ENCODE results near the gene PNPLA3. TPM values are rescaled to one million over a fixed set of nuclear protein-coding genes. Genes with fewer than 3 reads are reported as not detected.

Gene PNPLA3
- total RNA-seq, 1 donor from 2014 or later, result 18.3 TPM

DNA sequence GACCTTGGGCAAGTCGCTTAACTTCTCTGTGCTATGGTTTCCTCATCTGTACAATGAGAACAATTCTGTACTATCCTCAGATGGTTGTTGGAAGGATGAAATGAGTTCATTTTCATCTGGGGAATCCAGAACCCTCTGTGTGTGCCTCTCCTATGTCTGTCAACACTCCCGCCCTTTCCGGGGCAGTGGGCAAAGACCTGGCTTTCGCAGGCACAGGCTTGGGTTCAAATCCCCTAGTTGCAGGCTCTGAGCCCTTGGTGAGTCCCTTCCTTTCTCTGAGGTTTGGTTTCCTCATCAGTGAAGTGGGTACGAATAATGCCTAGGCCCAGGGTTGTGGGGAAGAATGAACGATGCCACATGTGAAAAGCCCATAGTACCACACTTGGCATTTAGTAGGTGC is 37.8 kb upstream of the PNPLA3 start:
- no peak overlapping the region for H3K27ac Mint-ChIP-seq (ENCODE audit: unreplicated experiment)
- peaks cover 11% of the 10 kb centered on the region for H3K27me3 Mint-ChIP-seq (ENCODE audit: unreplicated experiment)
- H3K4me3 Mint-ChIP-seq (ENCODE audit: unreplicated experiment), result no peak overlapping the region
- peaks cover 4% of the 10 kb centered on the region for H3K36me3 Mint-ChIP-seq (ENCODE audit: low read depth, unreplicated experiment)
- DNase-seq (ENCODE audit: low spot score), result no peak
- H3K4me1 Mint-ChIP-seq (ENCODE audit: unreplicated experiment), result peaks cover 3% of the 10 kb centered on the region
- H3K9me3 Mint-ChIP-seq (ENCODE audit: unreplicated experiment), result no peaks in the 10 kb centered on the region
- TF ChIP-seq, protein P1, sequence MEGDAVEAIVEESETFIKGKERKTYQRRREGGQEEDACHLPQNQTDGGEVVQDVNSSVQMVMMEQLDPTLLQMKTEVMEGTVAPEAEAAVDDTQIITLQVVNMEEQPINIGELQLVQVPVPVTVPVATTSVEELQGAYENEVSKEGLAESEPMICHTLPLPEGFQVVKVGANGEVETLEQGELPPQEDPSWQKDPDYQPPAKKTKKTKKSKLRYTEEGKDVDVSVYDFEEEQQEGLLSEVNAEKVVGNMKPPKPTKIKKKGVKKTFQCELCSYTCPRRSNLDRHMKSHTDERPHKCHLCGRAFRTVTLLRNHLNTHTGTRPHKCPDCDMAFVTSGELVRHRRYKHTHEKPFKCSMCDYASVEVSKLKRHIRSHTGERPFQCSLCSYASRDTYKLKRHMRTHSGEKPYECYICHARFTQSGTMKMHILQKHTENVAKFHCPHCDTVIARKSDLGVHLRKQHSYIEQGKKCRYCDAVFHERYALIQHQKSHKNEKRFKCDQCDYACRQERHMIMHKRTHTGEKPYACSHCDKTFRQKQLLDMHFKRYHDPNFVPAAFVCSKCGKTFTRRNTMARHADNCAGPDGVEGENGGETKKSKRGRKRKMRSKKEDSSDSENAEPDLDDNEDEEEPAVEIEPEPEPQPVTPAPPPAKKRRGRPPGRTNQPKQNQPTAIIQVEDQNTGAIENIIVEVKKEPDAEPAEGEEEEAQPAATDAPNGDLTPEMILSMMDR (IDR thresholded peaks at IDR 0.05; ENCODE audit: unreplicated experiment), result no peak

DNA sequence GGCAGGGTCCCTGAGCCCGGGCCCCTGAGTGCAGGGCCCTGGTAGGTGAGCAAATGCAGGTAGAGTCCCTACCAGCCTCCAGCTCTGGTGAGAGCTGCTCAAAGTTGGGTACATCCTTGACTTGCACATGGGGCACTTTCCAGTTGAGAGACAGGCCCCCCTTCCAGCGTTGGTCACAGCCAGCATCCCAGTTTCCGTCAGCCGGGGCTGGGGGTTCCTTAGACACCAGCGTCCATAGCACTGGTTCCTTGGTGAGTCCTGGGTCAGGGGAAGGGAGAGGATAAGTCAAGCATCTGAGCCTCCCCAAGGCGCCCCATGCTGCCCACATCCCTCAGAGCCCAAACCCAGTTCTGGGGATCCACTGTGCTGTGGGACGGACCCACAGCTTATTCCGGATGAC is 37.4 kb upstream of the PNPLA3 start:
- H3K36me3 Mint-ChIP-seq (ENCODE audit: low read depth, unreplicated experiment), result peaks cover 4% of the 10 kb centered on the region
- no peaks in the 10 kb centered on the region for H3K9me3 Mint-ChIP-seq (ENCODE audit: unreplicated experiment)
- H3K4me1 Mint-ChIP-seq (ENCODE audit: unreplicated experiment), result peaks cover 3% of the 10 kb centered on the region
- H3K4me3 Mint-ChIP-seq (ENCODE audit: unreplicated experiment), result no peak overlapping the region
- TF ChIP-seq, protein P1 (IDR thresholded peaks at IDR 0.05; ENCODE audit: unreplicated experiment), result no peak
- no peak overlapping the region for H3K27ac Mint-ChIP-seq (ENCODE audit: unreplicated experiment)
- H3K27me3 Mint-ChIP-seq (ENCODE audit: unreplicated experiment), result peaks cover 11% of the 10 kb centered on the region
- no peak for DNase-seq (ENCODE audit: low spot score)

DNA sequence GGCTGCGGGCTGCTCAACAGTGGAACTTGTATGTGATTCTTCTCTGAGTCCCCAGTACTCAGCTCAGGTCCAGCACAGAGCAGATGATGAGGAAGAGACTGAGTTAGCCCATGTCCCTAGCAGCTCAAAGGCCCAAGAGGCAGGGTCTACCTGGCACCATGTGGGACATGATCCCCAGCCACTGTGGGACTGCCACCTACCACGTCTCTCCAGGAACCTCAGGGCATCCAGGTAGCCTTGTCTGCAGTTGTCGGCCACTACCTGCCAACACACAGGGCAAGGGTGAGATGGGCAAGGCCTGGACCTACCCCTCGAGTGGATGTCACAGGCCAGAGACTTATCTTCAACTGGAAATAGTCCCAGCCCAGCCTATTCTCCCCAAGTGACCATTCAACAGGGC is 36.2 kb upstream of the PNPLA3 start:
- no peaks in the 10 kb centered on the region for H3K9me3 Mint-ChIP-seq (ENCODE audit: unreplicated experiment)
- H3K4me3 Mint-ChIP-seq (ENCODE audit: unreplicated experiment), result no peak overlapping the region
- peaks cover 3% of the 10 kb centered on the region for H3K36me3 Mint-ChIP-seq (ENCODE audit: low read depth, unreplicated experiment)
- H3K27me3 Mint-ChIP-seq (ENCODE audit: unreplicated experiment), result peaks cover 12% of the 10 kb centered on the region
- DNase-seq (ENCODE audit: low spot score), result no peak
- no peak overlapping the region for H3K27ac Mint-ChIP-seq (ENCODE audit: unreplicated experiment)
- H3K4me1 Mint-ChIP-seq (ENCODE audit: unreplicated experiment), result peaks cover 3% of the 10 kb centered on the region
- TF ChIP-seq, protein P1 (IDR thresholded peaks at IDR 0.05; ENCODE audit: unreplicated experiment), result no peak

DNA sequence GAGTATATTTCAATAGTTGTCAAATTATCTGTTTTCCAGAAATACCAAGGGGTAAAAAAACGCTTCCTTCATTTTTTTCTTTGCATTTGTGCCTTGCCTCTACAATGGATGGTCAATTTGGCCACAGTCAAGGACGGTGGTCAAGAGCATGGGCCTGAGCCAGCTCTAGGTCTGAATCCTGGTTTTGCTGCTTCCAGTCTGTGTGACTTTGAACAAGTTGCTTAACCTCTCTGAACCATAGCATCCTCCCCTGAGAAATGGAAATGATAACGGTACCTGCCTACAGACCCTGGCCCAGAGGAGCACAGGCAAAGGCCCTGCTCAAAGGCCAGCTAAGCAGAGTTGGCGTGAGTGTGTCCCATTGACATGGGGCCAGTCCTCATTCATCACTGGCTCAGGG is 34.9 kb upstream of the PNPLA3 start:
- H3K9me3 Mint-ChIP-seq (ENCODE audit: unreplicated experiment), result no peaks in the 10 kb centered on the region
- no peak overlapping the region for H3K27ac Mint-ChIP-seq (ENCODE audit: unreplicated experiment)
- TF ChIP-seq, protein P1 (IDR thresholded peaks at IDR 0.05; ENCODE audit: unreplicated experiment), result no peak
- no peak overlapping the region for H3K4me3 Mint-ChIP-seq (ENCODE audit: unreplicated experiment)
- H3K27me3 Mint-ChIP-seq (ENCODE audit: unreplicated experiment), result peaks cover 7% of the 10 kb centered on the region
- peaks cover 3% of the 10 kb centered on the region for H3K4me1 Mint-ChIP-seq (ENCODE audit: unreplicated experiment)
- no peak for DNase-seq (ENCODE audit: low spot score)
- no peaks in the 10 kb centered on the region for H3K36me3 Mint-ChIP-seq (ENCODE audit: low read depth, unreplicated experiment)

DNA sequence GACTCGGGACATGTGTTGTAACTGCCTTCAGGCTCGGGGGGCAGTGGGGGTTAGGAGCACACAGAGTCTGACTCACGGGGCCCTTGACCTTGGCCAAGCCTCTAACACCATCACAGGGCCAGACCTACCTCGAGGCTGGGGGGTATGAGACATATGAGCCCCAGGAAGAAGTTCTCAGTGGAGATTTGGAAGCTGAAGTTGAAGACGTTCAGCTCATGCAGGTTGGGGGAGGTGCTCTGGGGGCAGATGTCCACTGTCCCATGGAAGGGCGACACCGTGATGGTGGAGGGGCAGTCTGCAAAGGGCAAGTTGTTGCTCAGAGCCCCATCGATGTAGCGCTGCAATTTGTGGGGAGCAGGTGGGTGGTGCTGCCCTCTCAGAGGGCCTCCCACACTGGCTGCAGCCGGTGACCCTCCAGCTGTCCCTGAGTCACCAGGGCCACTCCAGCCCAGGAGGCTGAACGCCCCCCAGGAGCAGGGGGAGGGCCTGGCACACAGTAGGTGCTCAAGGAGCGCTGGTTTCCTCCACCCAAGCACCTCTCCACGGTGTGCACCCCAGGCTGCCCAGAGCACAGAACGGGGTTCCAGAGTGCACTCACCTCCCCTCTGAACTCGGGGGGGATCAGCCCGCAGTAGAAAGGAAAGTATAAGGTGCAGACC is 34.3 kb upstream of the PNPLA3 start:
- TF ChIP-seq, protein P1 (IDR thresholded peaks at IDR 0.05; ENCODE audit: unreplicated experiment), result no peak
- Mint-ChIP-seq H3K4me3 (ENCODE audit: unreplicated experiment) (no peak overlapping the region), H3K9me3 (ENCODE audit: unreplicated experiment) (no peaks in the 10 kb centered on the region), H3K36me3 (ENCODE audit: low read depth, unreplicated experiment) (no peaks in the 10 kb centered on the region), H3K27me3 (ENCODE audit: unreplicated experiment) (peaks cover 7% of the 10 kb centered on the region), H3K4me1 (ENCODE audit: unreplicated experiment) (peaks cover 3% of the 10 kb centered on the region), H3K27ac (ENCODE audit: unreplicated experiment) (no peak overlapping the region)
- DNase-seq (ENCODE audit: low spot score), result no peak
